Suppressor macrophage treated with lipopolysaccharide for 1 hour (primary cell): Measurements from ENCODE around the gene UMODL1.
A peak's percentile ranks its signal among the peaks of the same experiment; 100 is the strongest.

Experiments used
- DNase-seq, 3 donors: peaks; one replicate each; pipeline ENCODE4 v3.0.0-alpha.2; 2020 to 2022

Gene UMODL1

GRCh38 chr21:42039470-42039901 lies 31.6 kb upstream of the UMODL1 start:
- peak in 2 of 3 donors; percentile 31 to 57 for DNase-seq

- DNase-seq = no peak
Observed at GRCh38 chr21:42039911-42040351, 31.2 kb upstream of the UMODL1 start.

- DNase-seq = peak; percentile 41 to 58 (median 41)
Observed at GRCh38 chr21:42040411-42041180, 30.5 kb upstream of the UMODL1 start.

GRCh38 chr21:42041246-42041645 lies 29.9 kb upstream of the UMODL1 start:
- no peak for DNase-seq

GRCh38 chr21:42041711-42042110 lies 29.4 kb upstream of the UMODL1 start:
- DNase-seq = no peak

- no peak for DNase-seq
Observed at GRCh38 chr21:42042651-42043050, 28.5 kb upstream of the UMODL1 start.

GRCh38 chr21:42043201-42043895 lies 27.8 kb upstream of the UMODL1 start:
- no peak for DNase-seq

- DNase-seq = no peak
Observed at GRCh38 chr21:42043961-42044360, 27.2 kb upstream of the UMODL1 start.

GRCh38 chr21:42044871-42045495 lies 26.1 kb upstream of the UMODL1 start:
- no peak for DNase-seq

GRCh38 chr21:42047821-42048613 lies 23.1 kb upstream of the UMODL1 start:
- DNase-seq = peak; percentile 35 to 59 (median 37)

GRCh38 chr21:42048870-42049577 lies 22.1 kb upstream of the UMODL1 start:
- no peak for DNase-seq

- no peak for DNase-seq
Observed at GRCh38 chr21:42049578-42050430, 21.3 kb upstream of the UMODL1 start.

- DNase-seq = no peak
Observed at GRCh38 chr21:42051788-42052187, 19.3 kb upstream of the UMODL1 start.

GRCh38 chr21:42055425-42055824 lies 15.7 kb upstream of the UMODL1 start:
- DNase-seq = no peak

- no peak for DNase-seq
Observed at GRCh38 chr21:42056468-42056867, 14.6 kb upstream of the UMODL1 start.

- DNase-seq = no peak
Observed at GRCh38 chr21:42056996-42057689, 14.0 kb upstream of the UMODL1 start.

- no peak for DNase-seq
Observed at GRCh38 chr21:42057851-42058437, 13.2 kb upstream of the UMODL1 start.

- no peak for DNase-seq
Observed at GRCh38 chr21:42058631-42059111, 12.4 kb upstream of the UMODL1 start.

- no peak for DNase-seq
Observed at GRCh38 chr21:42059141-42059540, 12.0 kb upstream of the UMODL1 start.

- no peak for DNase-seq
Observed at GRCh38 chr21:42059721-42060120, 11.4 kb upstream of the UMODL1 start.
